Endothelial cell of umbilical vein (primary cell): ENCODE measurements around the gene LENEP. TPM values are rescaled to one million over a fixed set of nuclear protein-coding genes. Genes with fewer than 3 reads are reported as not detected.

Source experiments
- BruUV-seq: library from RNA; stranded (reverse); fragments of 400-500 nt; replicated peaks from 2 replicates; lab custom pipeline; 2021; lab: Mats Ljungman, UMichigan
- CTCF ChIA-PET: fragments of 300-600, 350-600 bp; sonication (Branson Sonifier 250); formaldehyde crosslinking; loops from one replicate; lab custom pipeline; 2021; ENCODE audit warnings: antibody characterized with exemption, inconsistent platforms; lab: Charles Lee
- POLR2A ChIA-PET: fragments of 300-600, 350-600 bp; sonication (Branson Sonifier 250); formaldehyde crosslinking; loops from one replicate; lab custom pipeline; 2021; ENCODE audit warnings: antibody characterized with exemption, inconsistent platforms; lab: Charles Lee
- DNase-seq: peaks from one replicate; pipeline ENCODE4 v3.0.0-alpha.2; 2011; ENCODE audit warnings: low read depth, low spot score
- FAIRE-seq: peaks from 2 replicates; lab custom pipeline; 2011; peaks lifted over from hg19 to GRCh38; lab: Jason Lieb, UNC
- H2AFZ ChIP-seq: 2 replicates; pipeline ENCODE4 v1.6.0; 2012; ENCODE audit warnings: low read depth, low read length, control low read depth, inconsistent platforms
- H3K27ac ChIP-seq: 2 replicates; pipeline ENCODE4 v1.5.1; 2011; ENCODE audit warnings: low read depth, mild to moderate bottlenecking, control low read depth, low read length, moderate library complexity; ENCODE audit not compliant: insufficient read depth
- H3K27me3 ChIP-seq, 2 experiments: 2 replicates each; pipeline versions ENCODE4 v1.6.0 to v1.6.1; 2011; ENCODE audit warnings: low read length in 2 of 2, mixed read lengths in 1 of 2; ENCODE audit not compliant: control insufficient read depth in 2 of 2, insufficient read depth in 2 of 2
- H3K36me3 ChIP-seq, 2 experiments: 2 replicates in 1 of 2; 3 replicates in 1 of 2; pipeline ENCODE4 v1.5.1; 2011; ENCODE audit warnings: low read length in 2 of 2, mild to moderate bottlenecking in 1 of 2, moderate library complexity in 1 of 2; ENCODE audit not compliant: control insufficient read depth in 2 of 2, insufficient read depth in 2 of 2; ENCODE audit errors: extremely low read depth in 1 of 2
- H3K4me1 ChIP-seq: 3 replicates; pipeline ENCODE4 v1.5.1; 2011; ENCODE audit warnings: mild to moderate bottlenecking, low read length; ENCODE audit not compliant: control insufficient read depth, insufficient read depth; ENCODE audit errors: extremely low read depth
- H3K4me2 ChIP-seq: 2 replicates; pipeline ENCODE4 v1.6.1; 2011; ENCODE audit warnings: low read length, control low read depth, mixed read lengths; ENCODE audit not compliant: insufficient read depth
- H3K4me3 ChIP-seq, 3 experiments: fragments of 200-600 bp in 1 of 3; sonication (generic), shearing (Covaris generic) in 1 of 3; replicated peaks in 1 of 3; 2 replicates each; pipeline ENCODE4 v1.5.1; 2011 to 2016; ENCODE audit warnings: control low read depth in 3 of 3, low read length in 3 of 3, mild to moderate bottlenecking in 2 of 3, inconsistent platforms in 1 of 3, low read depth in 1 of 3, moderate library complexity in 1 of 3; ENCODE audit not compliant: insufficient read depth in 1 of 3
- H3K79me2 ChIP-seq: 2 replicates; pipeline ENCODE4 v1.6.0; 2012; ENCODE audit warnings: low read length, inconsistent platforms; ENCODE audit not compliant: control insufficient read depth, insufficient read depth
- H3K9ac ChIP-seq: replicated peaks from 2 replicates; pipeline ENCODE3; 2011; ENCODE audit warnings: low read length, control low read depth; ENCODE audit not compliant: insufficient read depth; ENCODE audit errors: extremely low read depth
- H3K9me1 ChIP-seq: replicated peaks from 3 replicates; pipeline ENCODE4 v1.6.0; 2011; ENCODE audit warnings: mild to moderate bottlenecking, low read length; ENCODE audit not compliant: control insufficient read depth, insufficient read depth; ENCODE audit errors: extremely low read depth
- H3K9me3 ChIP-seq: replicated peaks from 2 replicates; pipeline ENCODE4 v1.5.1; 2012; ENCODE audit warnings: low read length, inconsistent platforms; ENCODE audit not compliant: control insufficient read depth, insufficient read depth
- H4K20me1 ChIP-seq: replicated peaks from 2 replicates; pipeline ENCODE3; 2011; ENCODE audit warnings: mild to moderate bottlenecking, low read length; ENCODE audit not compliant: control insufficient read depth, insufficient read depth; ENCODE audit errors: extremely low read depth
- EZH2 ChIP-seq: IDR thresholded peaks from 2 replicates; pipeline ENCODE4 v1.6.1; 2012; ENCODE audit warnings: borderline replicate concordance, low read depth, mild to moderate bottlenecking, moderate library complexity, low read length, inconsistent platforms; ENCODE audit not compliant: severe bottlenecking
- FOS ChIP-seq: IDR thresholded peaks from 2 replicates; pipeline ENCODE4 v1.6.1; 2011; ENCODE audit warnings: mild to moderate bottlenecking, low read length, moderate library complexity, borderline replicate concordance; ENCODE audit not compliant: insufficient read depth
- GATA2 ChIP-seq: IDR thresholded peaks from 2 replicates; pipeline ENCODE4 v1.7.0; 2011; ENCODE audit warnings: low read depth, mild to moderate bottlenecking, moderate library complexity, mixed read lengths, low read length; ENCODE audit not compliant: insufficient read length, insufficient read depth
- JUN ChIP-seq: IDR thresholded peaks from 2 replicates; pipeline ENCODE4 v1.6.1; 2011; ENCODE audit warnings: borderline replicate concordance, low read depth; ENCODE audit not compliant: insufficient read length, insufficient read depth
- MYC ChIP-seq: IDR thresholded peaks from one replicate; pipeline ENCODE4 v1.6.1; 2011; ENCODE audit warnings: mild to moderate bottlenecking, low read depth, low read length
- POLR2A ChIP-seq: IDR thresholded peaks from 2 replicates; pipeline ENCODE4 v1.6.1; 2012; ENCODE audit warnings: low read depth, mild to moderate bottlenecking, control low read depth, low read length
- POLR2AphosphoS5 ChIP-seq: IDR thresholded peaks from 2 replicates; pipeline ENCODE4 v1.6.1; 2012; ENCODE audit warnings: low read depth, mild to moderate bottlenecking, control low read depth, low read length, moderate library complexity; ENCODE audit not compliant: insufficient read depth
- dilution Hi-C: fragments of 300-500 bp; cut with MboI; formaldehyde crosslinking; loops from one replicate; pipeline ENCODE4 v1.15.0; 2019; ENCODE audit warnings: low sequenced_read_pairs; ENCODE audit not compliant: extremely low pct_ligation_motif_present
- intact Hi-C: fragments of 100-400 bp; cut with micrococcal nuclease; formaldehyde crosslinking; loops from one replicate; pipeline ENCODE4 v1.10.0; 2022
- polyA plus RNA-seq, 4 experiments: library from polyadenylated mRNA; depleted of rRNA in 3 of 4; stranded (reverse) in 3 of 4; unstranded in 1 of 4; fragments of >200 nt; gene quantifications; 2 replicates each; pipeline versions ENCODE4 v1.2.1 to v1.2.3, GENCODE V29; 2011 to 2012; ENCODE audit warnings: missing spikeins in 1 of 4
- total RNA-seq: library from RNA; stranded (reverse); gene quantifications from 2 replicates; pipeline ENCODE4 v1.2.3, GENCODE V29; 2021
- TF ChIP-seq, protein P1 (sequence below), 2 donors: IDR thresholded peaks; 1 replicate in 1 of 2; 2 replicates in 1 of 2; pipeline ENCODE4 v1.5.1; 2011; ENCODE audit warnings: low read length in 2 of 2, mild to moderate bottlenecking in 2 of 2, moderate library complexity in 2 of 2, control low read depth in 1 of 2, inconsistent platforms in 1 of 2, low read depth in 1 of 2; ENCODE audit not compliant: insufficient read depth in 1 of 2; ENCODE audit errors: extremely low read depth in 1 of 2
- TF ChIP-seq, protein P2 (sequence below): IDR thresholded peaks from 2 replicates; pipeline ENCODE4 v1.6.1; 2011; ENCODE audit not compliant: insufficient read depth, insufficient read length

LENEP gene
- total and polyA plus RNA-seq, 2 donors (not counting 3 experiments of a cell fraction or from before 2014, with no cell fraction given): 0.64 TPM; not detected in 1

DNA sequence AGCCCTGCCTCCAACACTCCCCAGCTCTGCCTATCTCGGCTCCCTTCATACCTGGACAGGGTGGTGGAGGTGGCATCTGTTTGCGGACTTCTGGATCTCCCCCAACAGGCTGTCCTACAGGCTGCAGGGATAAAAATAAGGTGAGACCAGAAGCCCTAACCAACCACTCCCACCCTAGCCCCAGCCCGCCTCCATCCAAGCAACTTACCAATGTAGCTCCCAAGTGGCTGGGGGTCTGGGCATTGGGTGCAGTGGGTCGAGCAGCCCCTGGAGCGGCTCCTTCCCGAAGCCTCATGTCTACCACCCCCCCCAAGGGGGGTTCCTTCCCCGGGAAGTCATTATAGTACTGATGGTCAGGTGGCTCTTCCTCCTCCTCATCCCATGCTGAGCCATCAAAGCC is 27.3 kb upstream of the LENEP start:
- POLR2A ChIA-PET: interaction anchor here (1.9 kb wide), 1 partner anchor 10 kb away, joined by 4 read pairs; the partner anchor contains the start of gene PBXIP1
- TF ChIP-seq MYC: no peak
- TF ChIP-seq JUN: no peak
- TF ChIP-seq GATA2: no peak
- TF ChIP-seq FOS: no peak
- TF ChIP-seq, protein P1, sequence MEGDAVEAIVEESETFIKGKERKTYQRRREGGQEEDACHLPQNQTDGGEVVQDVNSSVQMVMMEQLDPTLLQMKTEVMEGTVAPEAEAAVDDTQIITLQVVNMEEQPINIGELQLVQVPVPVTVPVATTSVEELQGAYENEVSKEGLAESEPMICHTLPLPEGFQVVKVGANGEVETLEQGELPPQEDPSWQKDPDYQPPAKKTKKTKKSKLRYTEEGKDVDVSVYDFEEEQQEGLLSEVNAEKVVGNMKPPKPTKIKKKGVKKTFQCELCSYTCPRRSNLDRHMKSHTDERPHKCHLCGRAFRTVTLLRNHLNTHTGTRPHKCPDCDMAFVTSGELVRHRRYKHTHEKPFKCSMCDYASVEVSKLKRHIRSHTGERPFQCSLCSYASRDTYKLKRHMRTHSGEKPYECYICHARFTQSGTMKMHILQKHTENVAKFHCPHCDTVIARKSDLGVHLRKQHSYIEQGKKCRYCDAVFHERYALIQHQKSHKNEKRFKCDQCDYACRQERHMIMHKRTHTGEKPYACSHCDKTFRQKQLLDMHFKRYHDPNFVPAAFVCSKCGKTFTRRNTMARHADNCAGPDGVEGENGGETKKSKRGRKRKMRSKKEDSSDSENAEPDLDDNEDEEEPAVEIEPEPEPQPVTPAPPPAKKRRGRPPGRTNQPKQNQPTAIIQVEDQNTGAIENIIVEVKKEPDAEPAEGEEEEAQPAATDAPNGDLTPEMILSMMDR (IDR thresholded peaks at IDR 0.05; ENCODE audit: extremely low read depth in 1 of 2, insufficient read depth in 1 of 2, low read depth in 1 of 2, low read length in 2 of 2): no peak
- TF ChIP-seq EZH2: no peak
- no peak for TF ChIP-seq POLR2AphosphoS5
- TF ChIP-seq, protein P2, sequence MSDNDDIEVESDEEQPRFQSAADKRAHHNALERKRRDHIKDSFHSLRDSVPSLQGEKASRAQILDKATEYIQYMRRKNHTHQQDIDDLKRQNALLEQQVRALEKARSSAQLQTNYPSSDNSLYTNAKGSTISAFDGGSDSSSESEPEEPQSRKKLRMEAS: no peak
- TF ChIP-seq POLR2A: no peak
- BruUV-seq: no TSS peak

More for the DNA sequence above, 27.3 kb upstream of the LENEP start:
- Histone ChIP-seq H3K9me3 (no peaks in the 10 kb centered on the region), H3K9me1 (no peaks in the 10 kb centered on the region), H3K4me1 (peaks cover 54% of the 10 kb centered on the region), H3K4me2 (no peak overlapping the region), H3K4me3 (no peak overlapping the region), H2AFZ (no peak overlapping the region), H3K36me3 (peaks cover 19 to 39% of the 10 kb centered on the region in 2 experiments), H3K9ac (no peak overlapping the region), H3K27me3 (no peaks in the 10 kb centered on the region), H4K20me1 (no peaks in the 10 kb centered on the region), H3K27ac (no peak overlapping the region), H3K79me2 (peaks cover 59% of the 10 kb centered on the region)
- dilution Hi-C loops (no loop called here), intact Hi-C loops (no loop called here)
- CTCF ChIA-PET: interaction anchor here (1.9 to 2.2 kb wide), 3 partner anchors 27 to 51 kb away, joined by 5 to 8 read pairs (median 7); partner anchors contain the start of gene LENEP
- no peak for FAIRE-seq
- no peak for DNase-seq
